Ascending aorta (tissue), 2 donors: ENCODE measurements around the gene PYM1. TPM values are rescaled to one million over a fixed set of nuclear protein-coding genes. Genes with fewer than 3 reads are reported as not detected.

Source experiments
- DNase-seq, 2 donors: peaks; one replicate each; pipeline ENCODE4 v3.0.0-alpha.2; 2019; ENCODE audit warnings: low spot score in 2 of 2
- H3K27ac ChIP-seq, 2 donors: fragments of 200-600 bp; sonication (generic); one replicate each; pipeline ENCODE4 v1.5.1; 2016 to 2017; ENCODE audit warnings: mild to moderate bottlenecking in 1 of 2
- H3K27me3 ChIP-seq: fragments of 200-600 bp; sonication (generic); one replicate; pipeline ENCODE4 v1.5.1; 2017
- H3K36me3 ChIP-seq, 2 donors: fragments of 200-600 bp; sonication (generic); one replicate each; pipeline ENCODE4 v1.5.1; 2016
- H3K4me1 ChIP-seq, 2 donors: fragments of 200-600 bp; sonication (generic); one replicate each; pipeline ENCODE4 v1.5.1; 2016 to 2017; ENCODE audit warnings: mild to moderate bottlenecking in 1 of 2
- H3K4me3 ChIP-seq, 2 donors: fragments of 200-600 bp; sonication (generic); one replicate each; pipeline ENCODE4 v1.5.1; 2016 to 2017; ENCODE audit warnings: mild to moderate bottlenecking in 1 of 2
- H3K9me3 ChIP-seq, 2 donors: fragments of 200-600 bp; sonication (generic); one replicate each; pipeline ENCODE4 v1.5.1; 2016
- CTCF ChIP-seq, 3 experiments: fragments of 200-600 bp in 2 of 3; fragments of 450-650 bp in 1 of 3; sonication (generic) in 2 of 3; IDR thresholded peaks; one replicate each; pipeline ENCODE4 v1.5.1; 2016 to 2019; ENCODE audit warnings: antibody characterized with exemption in 3 of 3, mild to moderate bottlenecking in 1 of 3, moderate library complexity in 1 of 3
- intact Hi-C: fragments of 100-400 bp; cut with DNase I; formaldehyde crosslinking; loops from one replicate; pipeline ENCODE4 v1.15.1; 2023
- total RNA-seq: library from RNA; depleted of rRNA; stranded (reverse); fragments of >200 nt; gene quantifications from one replicate; pipeline ENCODE4 v1.1.0, GENCODE V29; 2016

Gene PYM1
- total RNA-seq = 83.7 TPM

GRCh38 chr12:55927588-55928502, at the start of gene PYM1:
Gene PYM1, minus strand, starts transcription at chr12:55927894. Its CDS starts 133 bp downstream, at chr12:55927761.
- H3K9me3 ChIP-seq = no peaks in the 10 kb centered on the region
- no peaks in the 10 kb centered on the region for H3K27me3 ChIP-seq
- intact Hi-C loops = loop anchor here (1.0 to 5.0 kb wide), 4 partner anchors 81 to 186 kb away; partner anchors contain the start of genes DNAJC14, GDF11 and ORMDL2
- DNase-seq = peak; percentile 57 to 90
- peaks cover 0 to 2% of the 10 kb centered on the region in 2 donors for H3K36me3 ChIP-seq
- TF ChIP-seq CTCF (IDR thresholded peaks at IDR 0.05) = no peak
- H3K4me1 ChIP-seq = peaks cover 5 to 16% of the 10 kb centered on the region in 2 donors
- peak within 1 kb of the TSS; percentile 88 to 98 for H3K4me3 ChIP-seq
- H3K27ac ChIP-seq = peak within 1 kb of the TSS; percentile 97 to 99

- H3K27ac ChIP-seq = peak overlapping the region; percentile 89 to 95
- TF ChIP-seq CTCF (IDR thresholded peaks at IDR 0.05) = no peak
- H3K4me1 ChIP-seq = peaks cover 3 to 18% of the 10 kb centered on the region in 2 donors
- no peaks in the 10 kb centered on the region for H3K27me3 ChIP-seq
- intact Hi-C loops = loop anchor here (2.0 kb wide), 1 partner anchor 68 kb away; no protein-coding TSS in a partner anchor
- no peaks in the 10 kb centered on the region for H3K36me3 ChIP-seq
- no peaks in the 10 kb centered on the region for H3K9me3 ChIP-seq
- peak overlapping the region; percentile 87 for H3K4me3 ChIP-seq
- DNase-seq = no peak
These were observed 46.6 kb upstream of the PYM1 start for GRCh38 chr12:55974308-55974730.

- Histone ChIP-seq H3K27me3 (no peaks in the 10 kb centered on the region), H3K4me3 (peak within 1 kb of the TSS; percentile 87), H3K9me3 (no peaks in the 10 kb centered on the region), H3K4me1 (peaks cover 3 to 18% of the 10 kb centered on the region in 2 donors), H3K27ac (peak within 1 kb of the TSS; percentile 89 to 95), H3K36me3 (no peaks in the 10 kb centered on the region)
- no peak for TF ChIP-seq CTCF (IDR thresholded peaks at IDR 0.05)
- intact Hi-C loops = loop anchor here (1.0 to 2.0 kb wide), 2 partner anchors 41 to 69 kb away; no protein-coding TSS in a partner anchor
- DNase-seq = peak; percentile 100
These were observed 46.1 kb upstream of the PYM1 start, which contains the start of gene RAB5B for GRCh38 chr12:55973599-55974307. Gene RAB5B, plus strand, starts transcription at chr12:55974078. Its CDS starts 12,883 bp downstream, at chr12:55986961.

- H3K9me3 ChIP-seq = no peaks in the 10 kb centered on the region
- intact Hi-C loops = loop anchor here (1.0 kb wide), 1 partner anchor 41 kb away; no protein-coding TSS in a partner anchor
- H3K4me1 ChIP-seq = peaks cover 3 to 18% of the 10 kb centered on the region in 2 donors
- H3K27ac ChIP-seq = peak overlapping the region; percentile 85 to 86
- TF ChIP-seq CTCF (IDR thresholded peaks at IDR 0.05) = no peak
- no peak for DNase-seq
- H3K36me3 ChIP-seq = no peaks in the 10 kb centered on the region
- H3K4me3 ChIP-seq = peak overlapping the region; percentile 53 to 68
- no peaks in the 10 kb centered on the region for H3K27me3 ChIP-seq
These were observed 45.4 kb upstream of the PYM1 start for GRCh38 chr12:55972911-55973598.

- no peak for DNase-seq
- Histone ChIP-seq H3K36me3 (no peaks in the 10 kb centered on the region), H3K9me3 (no peaks in the 10 kb centered on the region), H3K27ac (peak overlapping the region; percentile 85 to 86), H3K4me3 (peak overlapping the region; percentile 53 to 68), H3K27me3 (no peaks in the 10 kb centered on the region), H3K4me1 (peaks cover 3 to 18% of the 10 kb centered on the region in 2 donors)
- TF ChIP-seq CTCF (IDR thresholded peaks at IDR 0.05) = no peak
- intact Hi-C loops = no loop called here
These were observed 44.8 kb upstream of the PYM1 start for GRCh38 chr12:55972456-55972855.
